AG04450 (cell line): ENCODE results near the gene CCDC61. TPM values are rescaled to one million over a fixed set of nuclear protein-coding genes. Genes with fewer than 3 reads are reported as not detected.

Experiments
- CTCF ChIA-PET: fragments of 300-600, 350-600 bp; formaldehyde crosslinking; extraction: SDS; loops from one replicate; lab custom pipeline; 2022; ENCODE audit warnings: antibody characterized with exemption, inconsistent platforms; lab: Charles Lee
- POLR2A ChIA-PET: fragments of 350-600 bp; formaldehyde crosslinking; extraction: SDS; loops from one replicate; lab custom pipeline; 2021; ENCODE audit warnings: antibody characterized with exemption, inconsistent platforms; lab: Yijun Ruan, JAX
- DNase-seq: peaks from one replicate; pipeline ENCODE4 v3.0.0-alpha.2; 2011; ENCODE audit warnings: low read depth, low spot score
- H3K27ac ChIP-seq: one replicate; pipeline ENCODE4 v1.5.1; 2012; ENCODE audit warnings: low read depth, low read length, control low read depth
- H3K27me3 ChIP-seq: one replicate; pipeline ENCODE4 v1.6.0; 2012; ENCODE audit warnings: low read length; ENCODE audit not compliant: control insufficient read depth, insufficient read depth
- H3K4me3 ChIP-seq: 2 replicates; pipeline ENCODE4 v1.5.1; 2011; ENCODE audit warnings: mild to moderate bottlenecking, low read depth, low read length, control low read depth
- H3K9me3 ChIP-seq: 2 replicates; pipeline ENCODE4 v1.5.1; 2012; ENCODE audit warnings: low read length; ENCODE audit not compliant: control insufficient read depth, insufficient read depth
- CTCF ChIP-seq: IDR thresholded peaks from 2 replicates; pipeline ENCODE4 v1.5.1; 2011; ENCODE audit warnings: low read depth, low read length, control low read depth, inconsistent platforms
- polyA plus RNA-seq: library from polyadenylated mRNA; depleted of rRNA; stranded (reverse); fragments of >200 nt; gene quantifications from 2 replicates; pipeline ENCODE4 v1.2.3, GENCODE V29; 2011

CCDC61 gene
- polyA plus RNA-seq, 1 experiment = 4.2 TPM

GRCh38 chr19:45985321-45985720, 9.9 kb upstream of the CCDC61 start:
- CTCF ChIA-PET = no interaction called here
- H3K27ac ChIP-seq = no peak overlapping the region
- TF ChIP-seq CTCF = no peak
- POLR2A ChIA-PET = no interaction called here
- no peak for DNase-seq
- H3K9me3 ChIP-seq = no peaks in the 10 kb centered on the region
- no peak overlapping the region for H3K4me3 ChIP-seq
- peaks cover 16% of the 10 kb centered on the region for H3K27me3 ChIP-seq

GRCh38 chr19:45990113-45990728, 5.0 kb upstream of the CCDC61 start:
- H3K4me3 ChIP-seq = no peak overlapping the region
- ChIA-PET POLR2A (no interaction called here), CTCF (no interaction called here)
- H3K9me3 ChIP-seq = no peaks in the 10 kb centered on the region; the same call in 1 of the 2 replicates
- H3K27me3 ChIP-seq = peaks cover 15% of the 10 kb centered on the region
- no peak overlapping the region for H3K27ac ChIP-seq
- no peak for DNase-seq
- TF ChIP-seq CTCF = no peak

GRCh38 chr19:45994456-45994997, 740 bp upstream of the CCDC61 start:
- Histone ChIP-seq H3K4me3 (peak overlapping the region; percentile 71), H3K27me3 (peaks cover 6% of the 10 kb centered on the region), H3K9me3 (no peaks in the 10 kb centered on the region; the same call in 1 of the 2 replicates), H3K27ac (no peak overlapping the region)
- no peak for TF ChIP-seq CTCF
- ChIA-PET CTCF (interaction anchor here (0.5 to 2.3 kb wide), 2 partner anchors 15 to 278 kb away, joined by 3 to 11 read pairs; no protein-coding TSS in a partner anchor), POLR2A (interaction anchor here (0.6 to 1.4 kb wide), 8 partner anchors 8 to 133 kb away, joined by 3 to 8 read pairs (median 4); partner anchors contain the start of genes MYPOP and NOVA2)
- DNase-seq = no peak

GRCh38 chr19:45995715-45996385, 583 bp downstream of the CCDC61 start:
- CTCF ChIA-PET = interaction anchor here (1.0 to 2.5 kb wide), 3 partner anchors 14 to 81 kb away, joined by 5 to 11 read pairs (median 7); no protein-coding TSS in a partner anchor
- H3K27ac ChIP-seq = no peak overlapping the region
- H3K9me3 ChIP-seq = no peaks in the 10 kb centered on the region; the same call in 1 of the 2 replicates
- TF ChIP-seq CTCF = no peak
- no peak for DNase-seq
- POLR2A ChIA-PET = interaction anchor here (0.6 to 1.4 kb wide), 9 partner anchors 9 to 397 kb away, joined by 3 to 8 read pairs (median 4); partner anchors contain the start of genes MYPOP, NOVA2 and SYMPK
- peaks cover under 1% of the 10 kb centered on the region for H3K27me3 ChIP-seq
- H3K4me3 ChIP-seq = peak overlapping the region; percentile 95
